ENCODE results near the gene ART3. TPM values are rescaled to one million over a fixed set of nuclear protein-coding genes. Genes with fewer than 3 reads are reported as not detected.

ART3 gene
- total RNA-seq, 2 donors from 2014 or later: 3.8 to 24.8 TPM

GRCh38 chr4:76072760-76073159, 1.7 kb upstream of the ART3 start:
- no peaks in the 10 kb centered on the region for H3K36me3 ChIP-seq
- TF ChIP-seq POLR2AphosphoS5 (IDR thresholded peaks at IDR 0.05) (no peak), POLR2A (IDR thresholded peaks at IDR 0.05) (no peak)
- TF ChIP-seq, protein P1, sequence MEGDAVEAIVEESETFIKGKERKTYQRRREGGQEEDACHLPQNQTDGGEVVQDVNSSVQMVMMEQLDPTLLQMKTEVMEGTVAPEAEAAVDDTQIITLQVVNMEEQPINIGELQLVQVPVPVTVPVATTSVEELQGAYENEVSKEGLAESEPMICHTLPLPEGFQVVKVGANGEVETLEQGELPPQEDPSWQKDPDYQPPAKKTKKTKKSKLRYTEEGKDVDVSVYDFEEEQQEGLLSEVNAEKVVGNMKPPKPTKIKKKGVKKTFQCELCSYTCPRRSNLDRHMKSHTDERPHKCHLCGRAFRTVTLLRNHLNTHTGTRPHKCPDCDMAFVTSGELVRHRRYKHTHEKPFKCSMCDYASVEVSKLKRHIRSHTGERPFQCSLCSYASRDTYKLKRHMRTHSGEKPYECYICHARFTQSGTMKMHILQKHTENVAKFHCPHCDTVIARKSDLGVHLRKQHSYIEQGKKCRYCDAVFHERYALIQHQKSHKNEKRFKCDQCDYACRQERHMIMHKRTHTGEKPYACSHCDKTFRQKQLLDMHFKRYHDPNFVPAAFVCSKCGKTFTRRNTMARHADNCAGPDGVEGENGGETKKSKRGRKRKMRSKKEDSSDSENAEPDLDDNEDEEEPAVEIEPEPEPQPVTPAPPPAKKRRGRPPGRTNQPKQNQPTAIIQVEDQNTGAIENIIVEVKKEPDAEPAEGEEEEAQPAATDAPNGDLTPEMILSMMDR (IDR thresholded peaks at IDR 0.05): no peak
- H3K27me3 ChIP-seq (replicated peaks; ENCODE audit: insufficient read depth): no peaks in the 10 kb centered on the region
- no peak for DNase-seq (ENCODE audit: low spot score)
- no peaks in the 10 kb centered on the region for H3K9me3 ChIP-seq
- H3K4me1 ChIP-seq (replicated peaks): no peaks in the 10 kb centered on the region
- 87% methylated on average over 4 of the region's 4 CpGs for WGBS
- no peak overlapping the region for H3K4me3 ChIP-seq
- H3K27ac ChIP-seq: no peak overlapping the region
- intact Hi-C loops (cut with DNase I): no loop called here

DNA sequence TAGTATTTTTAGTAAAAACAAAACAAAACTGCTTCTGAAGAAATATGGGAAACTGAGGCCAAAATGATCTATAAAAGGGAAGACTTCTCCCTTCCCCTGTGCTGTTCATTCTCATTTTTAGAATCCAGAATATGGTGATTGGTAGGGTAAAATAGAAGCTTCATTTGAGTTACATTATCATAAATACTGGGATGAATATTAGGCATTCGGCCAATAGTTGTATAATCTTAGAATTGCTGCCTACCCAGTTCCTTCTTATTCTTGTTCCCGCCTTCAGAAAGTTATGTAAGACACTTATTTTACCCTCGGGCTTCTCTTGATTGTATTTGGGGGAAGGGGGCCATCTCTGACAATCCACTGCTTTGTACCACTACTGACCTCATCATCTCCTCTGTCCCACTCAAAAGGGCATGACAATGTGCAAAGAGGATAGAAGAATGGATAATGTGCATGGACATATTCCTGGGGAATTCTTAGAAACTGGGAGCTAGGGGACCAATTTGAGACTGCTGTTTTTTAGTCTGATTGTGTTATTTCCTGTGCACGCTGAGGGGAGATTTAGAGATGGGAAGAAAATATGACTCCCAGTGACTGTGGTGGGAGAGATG, 588 bp downstream of the ART3 start:
- Histone ChIP-seq H3K27me3 (replicated peaks; ENCODE audit: insufficient read depth) (no peaks in the 10 kb centered on the region), H3K27ac (no peak overlapping the region), H3K4me3 (no peak overlapping the region), H3K4me1 (replicated peaks) (no peaks in the 10 kb centered on the region), H3K9me3 (no peaks in the 10 kb centered on the region), H3K36me3 (no peaks in the 10 kb centered on the region)
- WGBS: 72% methylated on average over 4 of the region's 4 CpGs
- TF ChIP-seq, protein P1 (IDR thresholded peaks at IDR 0.05): no peak
- no peak for TF ChIP-seq POLR2A (IDR thresholded peaks at IDR 0.05)
- DNase-seq (ENCODE audit: low spot score): no peak
- intact Hi-C loops (cut with DNase I): no loop called here

DNA sequence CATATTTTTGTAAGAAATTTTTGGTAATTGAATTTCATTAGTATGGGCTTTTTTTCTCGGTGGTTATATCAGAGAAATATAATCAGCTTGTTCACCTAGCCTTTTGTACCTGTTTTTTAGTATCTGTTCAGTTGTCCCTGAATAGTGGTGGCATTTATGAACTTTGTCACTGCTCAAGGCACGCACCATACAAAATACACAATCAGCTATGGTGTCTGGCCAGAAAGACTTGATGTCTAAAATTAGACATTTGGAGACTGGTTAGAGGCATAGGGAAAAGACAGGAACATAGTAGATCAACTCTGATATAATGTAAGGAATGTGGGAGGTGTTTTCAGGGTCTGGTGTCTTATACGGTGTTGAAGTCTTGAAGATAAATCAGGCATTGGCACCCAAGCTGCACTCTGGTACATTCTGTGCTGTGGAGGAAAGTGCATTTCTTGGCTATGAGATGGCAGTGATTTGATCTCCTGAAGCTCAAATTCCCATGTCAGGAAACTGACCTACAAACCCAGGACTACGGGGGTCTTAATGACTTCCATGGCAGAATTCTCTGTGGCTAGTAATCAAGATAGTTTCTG, 3.6 kb downstream of the ART3 start:
- WGBS: 52% methylated on average over 4 of the region's 4 CpGs
- no peaks in the 10 kb centered on the region for H3K9me3 ChIP-seq
- H3K27me3 ChIP-seq (replicated peaks; ENCODE audit: insufficient read depth): no peaks in the 10 kb centered on the region
- no peak for TF ChIP-seq POLR2A (IDR thresholded peaks at IDR 0.05)
- TF ChIP-seq, protein P1 (IDR thresholded peaks at IDR 0.05): no peak
- TF ChIP-seq POLR2AphosphoS5 (IDR thresholded peaks at IDR 0.05): peak; percentile 14
- no peak for DNase-seq (ENCODE audit: low spot score)
- no peaks in the 10 kb centered on the region for H3K4me1 ChIP-seq (replicated peaks)
- H3K36me3 ChIP-seq: no peaks in the 10 kb centered on the region
- H3K27ac ChIP-seq: no peak overlapping the region
- no peak overlapping the region for H3K4me3 ChIP-seq
- intact Hi-C loops (cut with DNase I): no loop called here

DNA sequence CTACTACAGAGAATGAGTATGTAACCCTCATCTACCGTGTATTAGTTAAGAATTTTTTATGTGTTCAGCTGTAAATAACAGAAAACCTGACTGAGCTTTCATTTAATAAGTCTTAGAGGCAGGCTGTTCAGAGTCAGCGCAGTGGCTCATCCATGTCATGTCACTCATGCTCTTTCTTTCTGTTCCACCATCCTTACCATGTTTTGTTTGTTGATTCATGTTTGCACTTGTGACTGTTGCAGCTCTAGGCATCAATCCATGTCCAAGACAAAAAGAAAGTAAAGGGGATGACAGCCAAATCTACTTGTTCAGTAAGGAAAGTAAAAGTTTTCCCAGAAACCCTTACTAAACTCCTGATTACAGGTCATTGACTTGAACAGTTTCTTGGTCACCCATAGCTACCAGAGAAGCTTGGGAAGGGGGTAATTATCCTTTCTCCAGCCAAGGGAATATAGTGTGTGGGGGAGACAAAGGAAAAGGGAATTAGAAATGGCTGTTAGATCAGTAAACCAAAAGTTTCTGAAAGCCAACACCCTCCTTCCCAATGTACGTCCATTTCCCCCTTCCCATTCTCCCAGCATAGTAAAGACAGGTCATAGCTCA, 9.0 kb downstream of the ART3 start:
- TF ChIP-seq, protein P1 (IDR thresholded peaks at IDR 0.05): no peak
- TF ChIP-seq POLR2A (IDR thresholded peaks at IDR 0.05) (no peak), POLR2AphosphoS5 (IDR thresholded peaks at IDR 0.05) (no peak)
- Histone ChIP-seq H3K4me3 (no peak overlapping the region), H3K9me3 (no peaks in the 10 kb centered on the region), H3K27me3 (replicated peaks; ENCODE audit: insufficient read depth) (no peaks in the 10 kb centered on the region), H3K27ac (no peak overlapping the region), H3K36me3 (no peaks in the 10 kb centered on the region), H3K4me1 (replicated peaks) (no peaks in the 10 kb centered on the region)
- DNase-seq (ENCODE audit: low spot score): no peak
- intact Hi-C loops (cut with DNase I): no loop called here
- WGBS: 66% methylated on average over 3 of the region's 3 CpGs

DNA sequence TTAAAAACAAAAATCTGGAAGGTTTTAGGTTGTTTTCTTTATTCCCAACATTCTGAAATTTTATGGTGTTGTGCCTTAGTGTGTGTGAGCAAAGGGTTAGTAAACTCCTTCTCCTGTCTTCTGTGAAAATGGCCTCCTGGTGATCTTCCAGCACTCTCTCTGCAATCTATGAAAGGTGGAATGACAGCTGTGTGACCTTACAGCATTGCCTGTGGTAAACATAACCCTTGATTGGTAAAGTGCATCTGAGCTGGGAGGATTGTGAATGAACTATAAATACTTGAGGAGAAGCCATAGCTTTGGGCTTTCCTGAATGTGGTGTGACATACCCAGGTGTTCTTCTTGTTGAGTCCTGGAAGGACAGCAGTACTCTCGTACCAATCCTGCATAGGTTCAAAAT, 10.0 kb downstream of the ART3 start:
- Histone ChIP-seq H3K27me3 (replicated peaks; ENCODE audit: insufficient read depth) (no peaks in the 10 kb centered on the region), H3K4me3 (no peak overlapping the region), H3K9me3 (no peaks in the 10 kb centered on the region), H3K36me3 (no peaks in the 10 kb centered on the region), H3K4me1 (replicated peaks) (no peaks in the 10 kb centered on the region), H3K27ac (no peak overlapping the region)
- TF ChIP-seq, protein P1 (IDR thresholded peaks at IDR 0.05): no peak
- TF ChIP-seq POLR2A (IDR thresholded peaks at IDR 0.05): no peak
- TF ChIP-seq POLR2AphosphoS5 (IDR thresholded peaks at IDR 0.05): no peak
- DNase-seq (ENCODE audit: low spot score): no peak
- WGBS: 91% methylated on average over 1 of the region's 1 CpG
- intact Hi-C loops (cut with DNase I): no loop called here
